IMR-90 (cell line): ENCODE measurements around the gene CMC2. TPM values are rescaled to one million over a fixed set of nuclear protein-coding genes. Genes with fewer than 3 reads are reported as not detected.
A peak's percentile ranks its signal among the peaks of the same experiment; 100 is the strongest.

Experiments
- ATAC-seq: fragments of 200-7000 bp; cut with Tn5 transposase; 2 replicates; pipeline ENCODE4 v1.9.1; 2020; ENCODE audit warnings: low read depth, mild to moderate bottlenecking, moderate library complexity
- BruUV-seq: library from RNA; stranded (reverse); fragments of 400-500 nt; replicated peaks from 2 replicates; lab custom pipeline; 2021; lab: Mats Ljungman, UMichigan
- CTCF ChIA-PET: fragments of 300-600 bp; formaldehyde crosslinking; extraction: SDS; loops from one replicate; lab custom pipeline; 2021; ENCODE audit warnings: antibody characterized with exemption; lab: Yijun Ruan, JAX
- POLR2A ChIA-PET: fragments of 300-600 bp; sonication (Branson Sonifier 250); formaldehyde crosslinking; loops from one replicate; lab custom pipeline; 2022; ENCODE audit warnings: antibody characterized with exemption; ENCODE audit not compliant: unreplicated experiment; lab: Charles Lee
- DNase-seq: peaks from one replicate; pipeline ENCODE4 v3.0.0; 2013
- H2AFZ ChIP-seq: replicated peaks from 2 replicates; pipeline ENCODE3; 2013; ENCODE audit warnings: low read length, mild to moderate bottlenecking; ENCODE audit not compliant: poor library complexity
- H2AK5ac ChIP-seq: 2 replicates; pipeline ENCODE4 v1.6.1; 2013; ENCODE audit warnings: low read depth, low read length, inconsistent platforms
- H2AK9ac ChIP-seq: replicated peaks from 2 replicates; pipeline ENCODE3; 2013; ENCODE audit warnings: mild to moderate bottlenecking, low read depth, low read length, moderate library complexity; ENCODE audit not compliant: poor library complexity
- H2BK120ac ChIP-seq: 2 replicates; pipeline ENCODE4 v1.6.1; 2013; ENCODE audit warnings: low read depth, low read length, inconsistent platforms
- H2BK15ac ChIP-seq: 3 replicates; pipeline ENCODE4 v1.6.1; 2013; ENCODE audit warnings: low read depth, low read length, inconsistent platforms
- H2BK20ac ChIP-seq: 2 replicates; pipeline ENCODE4 v1.6.1; 2013; ENCODE audit warnings: low read depth, mild to moderate bottlenecking, inconsistent platforms, low read length, moderate library complexity
- H2BK5ac ChIP-seq: 2 replicates; pipeline ENCODE4 v1.6.1; 2013; ENCODE audit warnings: mild to moderate bottlenecking, low read depth, low read length, inconsistent platforms; ENCODE audit not compliant: poor library complexity, severe bottlenecking
- H3K14ac ChIP-seq: replicated peaks from 2 replicates; pipeline ENCODE4 v1.6.1; 2013; ENCODE audit warnings: low read depth, low read length, inconsistent platforms
- H3K18ac ChIP-seq: 2 replicates; pipeline ENCODE4 v1.6.1; 2013; ENCODE audit warnings: low read depth, low read length, control low read depth
- H3K23ac ChIP-seq: 2 replicates; pipeline ENCODE4 v1.6.1; 2013; ENCODE audit warnings: low read depth, low read length, inconsistent platforms
- H3K27ac ChIP-seq: 2 replicates; pipeline ENCODE4 v1.5.1; 2013; ENCODE audit warnings: mild to moderate bottlenecking, control low read depth, low read length; ENCODE audit not compliant: insufficient read depth
- H3K27me3 ChIP-seq: 2 replicates; pipeline ENCODE4 v1.6.1; 2013; ENCODE audit warnings: low read length; ENCODE audit not compliant: control insufficient read depth, insufficient read depth
- H3K36me3 ChIP-seq: 2 replicates; pipeline ENCODE4 v1.6.1; 2013; ENCODE audit warnings: low read length, mixed read lengths; ENCODE audit not compliant: control insufficient read depth, insufficient read depth
- H3K4ac ChIP-seq: 2 replicates; pipeline ENCODE4 v1.6.1; 2013; ENCODE audit warnings: low read depth, low read length, inconsistent platforms
- H3K4me1 ChIP-seq: 2 replicates; pipeline ENCODE4 v1.6.1; 2013; ENCODE audit warnings: low read length, mixed read lengths; ENCODE audit not compliant: control insufficient read depth, insufficient read depth
- H3K4me2 ChIP-seq: 2 replicates; pipeline ENCODE4 v1.6.1; 2013; ENCODE audit warnings: low read depth, mild to moderate bottlenecking, control low read depth, low read length, moderate library complexity
- H3K4me3 ChIP-seq: 2 replicates; pipeline ENCODE4 v1.5.1; 2013; ENCODE audit warnings: low read depth, mild to moderate bottlenecking, control low read depth, low read length, moderate library complexity; ENCODE audit not compliant: insufficient read depth
- H3K56ac ChIP-seq: 2 replicates; pipeline ENCODE4 v1.6.1; 2013; ENCODE audit warnings: low read length, inconsistent platforms; ENCODE audit not compliant: insufficient read depth; ENCODE audit errors: extremely low read depth
- H3K79me1 ChIP-seq, 2 experiments: 2 replicates each; pipeline ENCODE4 v1.6.1; 2013; ENCODE audit warnings: low read length in 2 of 2, inconsistent platforms in 1 of 2, low read depth in 1 of 2
- H3K9ac ChIP-seq: 2 replicates; pipeline ENCODE4 v1.6.1; 2013; ENCODE audit warnings: low read depth, low read length, control low read depth
- H3K9me1 ChIP-seq: 2 replicates; pipeline ENCODE4 v1.6.1; 2013; ENCODE audit warnings: low read length, inconsistent platforms; ENCODE audit not compliant: insufficient read depth
- H3K9me3 ChIP-seq: 2 replicates; pipeline ENCODE4 v1.6.1; 2013; ENCODE audit warnings: low read length; ENCODE audit not compliant: control insufficient read depth, insufficient read depth
- H4K20me1 ChIP-seq: 2 replicates; pipeline ENCODE4 v1.6.1; 2013; ENCODE audit warnings: low read length, inconsistent platforms; ENCODE audit not compliant: insufficient read depth
- H4K5ac ChIP-seq: 2 replicates; pipeline ENCODE4 v1.6.1; 2013; ENCODE audit warnings: mild to moderate bottlenecking, low read depth, low read length, control low read depth
- H4K8ac ChIP-seq, 2 experiments: 2 replicates each; pipeline ENCODE4 v1.6.1; 2013; ENCODE audit warnings: low read depth in 2 of 2, low read length in 2 of 2, control low read depth in 1 of 2, inconsistent platforms in 1 of 2
- H4K91ac ChIP-seq: 2 replicates; pipeline ENCODE4 v1.6.1; 2013; ENCODE audit warnings: low read depth, low read length, inconsistent platforms; ENCODE audit not compliant: insufficient read depth
- BHLHE40 ChIP-seq: fragments of 150-350 bp; IDR thresholded peaks from 2 replicates; pipeline ENCODE4 v1.6.1; 2016; ENCODE audit warnings: mild to moderate bottlenecking, low read depth, low read length
- CHD1 ChIP-seq: IDR thresholded peaks from 2 replicates; pipeline ENCODE4 v1.6.1; 2012; ENCODE audit warnings: low read depth, low read length, improper control_type of control experiment
- MXI1 ChIP-seq: IDR thresholded peaks from 2 replicates; pipeline ENCODE4 v1.6.1; 2012; ENCODE audit warnings: low read depth, mild to moderate bottlenecking, low read length, moderate library complexity, borderline replicate concordance
- NFE2L2 ChIP-seq: fragments of 150-350 bp; IDR thresholded peaks from 2 replicates; pipeline ENCODE4 v1.6.1; 2016; ENCODE audit warnings: low read depth, mild to moderate bottlenecking, low read length
- POLR2A ChIP-seq: IDR thresholded peaks from 2 replicates; pipeline ENCODE4 v1.6.1; 2012; ENCODE audit warnings: mild to moderate bottlenecking, low read depth, low read length
- RAD21 ChIP-seq: IDR thresholded peaks from 2 replicates; pipeline ENCODE4 v1.6.1; 2012; ENCODE audit warnings: low read length, improper control_type of control experiment
- RFX5 ChIP-seq: IDR thresholded peaks from 2 replicates; pipeline ENCODE4 v1.8.0; 2012; ENCODE audit warnings: low read depth, mild to moderate bottlenecking, low read length, moderate library complexity
- SMC3 ChIP-seq: fragments of 150-350 bp; IDR thresholded peaks from 2 replicates; pipeline ENCODE4 v1.6.1; 2016; ENCODE audit warnings: low read depth, mild to moderate bottlenecking, antibody characterized with exemption, low read length, moderate library complexity
- WGBS, 2 experiments: methylation state at CpG; one replicate each; pipeline versions ENCODE4 v1.1.5 to v1.1.7; 2013; ENCODE audit warnings: missing lambda C conversion rate in 2 of 2; ENCODE audit not compliant: insufficient read length in 1 of 2; ENCODE audit errors: extremely low coverage in 2 of 2; 5-methylcytosine and 5-hydroxymethylcytosine counted together
- dilution Hi-C: fragments of 300-500 bp; cut with HindIII; formaldehyde crosslinking; loops from one replicate; pipeline ENCODE4 v1.14.3; 2018; ENCODE audit warnings: low sequenced_read_pairs; ENCODE audit not compliant: unreplicated experiment
- in situ Hi-C: fragments of 300-500 bp; cut with MboI; formaldehyde crosslinking; loops from 3 replicates; pipeline ENCODE4 v1.14.3; 2019; ENCODE audit warnings: low sequenced_read_pairs, inconsistent platforms, mixed read lengths
- intact Hi-C: fragments of 100-400 bp; cut with micrococcal nuclease; formaldehyde crosslinking; loops from 2 replicates; pipeline ENCODE4 v1.10.0; 2022
- polyA plus RNA-seq, 3 experiments: library from polyadenylated mRNA; depleted of rRNA; stranded (reverse); fragments of >200 nt; gene quantifications; 2 replicates each; pipeline ENCODE4 v1.2.3, GENCODE V29; 2012; ENCODE audit warnings: low replicate concordance in 1 of 3
- total RNA-seq: library from RNA; depleted of rRNA; stranded (reverse); fragments of >200 nt; gene quantifications from 2 replicates; pipeline ENCODE4 v1.2.3, GENCODE V29; 2012
- TF ChIP-seq, protein P1 (sequence below): fragments of 150-350 bp; IDR thresholded peaks from 2 replicates; pipeline ENCODE4 v1.6.1; 2016; ENCODE audit warnings: low read depth, mild to moderate bottlenecking, low read length, moderate library complexity, borderline replicate concordance

Gene CMC2
- total and polyA plus RNA-seq, 2 of the 4 experiments (the other 2 are of a cell fraction): 57.0 to 104 TPM

DNA sequence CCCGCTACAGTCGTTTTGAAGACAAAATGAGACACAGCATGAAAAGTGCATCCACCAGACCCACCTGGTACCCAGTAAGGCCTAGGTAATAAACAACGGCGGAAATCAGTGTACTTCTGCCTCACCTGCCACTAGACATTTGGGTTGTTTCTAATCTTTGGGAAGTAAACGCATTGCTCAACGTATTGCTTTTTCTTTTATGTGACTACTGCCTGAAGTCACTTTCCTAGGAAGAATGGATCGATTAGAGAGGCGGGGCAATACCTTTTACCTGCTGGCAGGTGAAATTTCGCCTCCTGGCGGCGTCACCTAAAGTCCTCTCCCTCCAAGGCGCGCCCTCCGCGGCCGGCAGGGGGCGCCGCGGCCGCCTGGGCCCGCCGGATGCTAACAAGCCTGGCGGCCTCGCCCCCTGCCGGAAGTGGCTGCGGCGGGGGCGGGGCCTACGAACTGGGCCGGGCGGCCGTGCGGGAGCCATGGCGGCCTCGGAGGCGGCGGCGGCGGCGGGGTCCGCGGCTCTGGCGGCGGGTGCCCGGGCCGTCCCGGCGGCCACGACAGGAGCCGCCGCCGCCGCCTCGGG lies 28.8 kb upstream of the CMC2 start, which contains the start of gene ATMIN (continued):
- TF ChIP-seq SMC3: peak; percentile 85
- no peak for TF ChIP-seq RFX5
- TF ChIP-seq RAD21: peak; percentile 69

DNA sequence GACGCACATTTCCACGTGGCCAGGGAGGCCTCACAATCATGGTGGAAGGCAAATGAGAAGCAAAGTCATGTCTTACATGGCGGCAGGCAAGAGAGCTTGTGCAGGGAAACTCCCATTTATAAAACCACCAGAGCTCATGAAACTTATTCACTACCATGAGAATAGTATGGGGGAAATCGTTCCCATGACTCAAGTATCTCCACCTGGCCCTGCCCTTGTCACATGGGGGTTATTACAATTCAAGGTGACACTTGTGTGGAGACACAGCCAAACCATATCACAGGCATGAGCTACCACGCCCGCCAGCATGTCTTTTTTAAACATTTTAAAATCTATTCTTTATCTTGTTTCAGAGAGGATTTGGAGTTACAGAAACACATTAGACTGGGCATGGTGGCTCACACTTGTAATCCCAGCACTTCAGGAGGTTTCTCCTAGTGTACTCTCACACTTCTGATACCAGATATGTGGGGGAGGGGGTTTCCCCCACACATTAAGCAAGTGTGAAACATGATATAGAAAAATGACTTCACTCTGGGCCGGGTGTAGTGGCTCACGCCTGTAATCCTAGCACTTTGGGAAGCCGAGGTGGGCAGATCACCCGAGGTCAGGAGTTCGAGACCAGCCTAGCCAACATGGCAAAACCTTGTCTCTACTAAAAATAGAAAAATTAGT lies 23.4 kb upstream of the CMC2 start:
- H4K20me1 ChIP-seq: no peaks in the 10 kb centered on the region
- H2BK5ac ChIP-seq: no peak overlapping the region
- no peak overlapping the region for H2BK120ac ChIP-seq
- in situ Hi-C loops (loop anchor here (25.0 kb wide), 1 partner anchor 707 kb away; no protein-coding TSS in a partner anchor), dilution Hi-C loops (no loop called here), intact Hi-C loops (no loop called here)
- no peak overlapping the region for H3K4me3 ChIP-seq
- no peak overlapping the region for H3K18ac ChIP-seq
- no peak overlapping the region for H3K4me2 ChIP-seq
- no peak overlapping the region for H3K14ac ChIP-seq
- H2AK9ac ChIP-seq: no peak overlapping the region
- H3K56ac ChIP-seq: no peak overlapping the region
- no peak overlapping the region for H3K23ac ChIP-seq
- no peak overlapping the region for H3K4ac ChIP-seq
- BruUV-seq: no TSS peak
- no peak overlapping the region for H2BK20ac ChIP-seq
- H3K9me3 ChIP-seq: no peaks in the 10 kb centered on the region
- no CpG with 5 or more reads among the region's 11 CpGs for whole genome bisulfite sequencing, 2 experiments
- no peak overlapping the region for H3K27ac ChIP-seq
- ChIA-PET CTCF (no interaction called here), POLR2A (no interaction called here)
- no peak overlapping the region for H2BK15ac ChIP-seq
- H3K36me3 ChIP-seq: peaks cover 3% of the 10 kb centered on the region; the same call in 1 of the 2 replicates
- H2AK5ac ChIP-seq: no peak overlapping the region
- no peak overlapping the region for H2AFZ ChIP-seq
- H3K79me1 ChIP-seq: no peaks in the 10 kb centered on the region
- H4K8ac ChIP-seq: no peak overlapping the region
- DNase-seq: no peak
- H3K27me3 ChIP-seq: no peaks in the 10 kb centered on the region
- H4K5ac ChIP-seq: no peak overlapping the region
- ATAC-seq: no peak
- H3K4me1 ChIP-seq: no peaks in the 10 kb centered on the region
- no peak overlapping the region for H3K9ac ChIP-seq
- no peak overlapping the region for H4K91ac ChIP-seq
- H3K9me1 ChIP-seq: no peaks in the 10 kb centered on the region
- TF ChIP-seq, protein P1, sequence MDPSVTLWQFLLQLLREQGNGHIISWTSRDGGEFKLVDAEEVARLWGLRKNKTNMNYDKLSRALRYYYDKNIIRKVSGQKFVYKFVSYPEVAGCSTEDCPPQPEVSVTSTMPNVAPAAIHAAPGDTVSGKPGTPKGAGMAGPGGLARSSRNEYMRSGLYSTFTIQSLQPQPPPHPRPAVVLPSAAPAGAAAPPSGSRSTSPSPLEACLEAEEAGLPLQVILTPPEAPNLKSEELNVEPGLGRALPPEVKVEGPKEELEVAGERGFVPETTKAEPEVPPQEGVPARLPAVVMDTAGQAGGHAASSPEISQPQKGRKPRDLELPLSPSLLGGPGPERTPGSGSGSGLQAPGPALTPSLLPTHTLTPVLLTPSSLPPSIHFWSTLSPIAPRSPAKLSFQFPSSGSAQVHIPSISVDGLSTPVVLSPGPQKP: no peak
- TF ChIP-seq RFX5 (no peak), CHD1 (no peak), RAD21 (no peak), POLR2A (no peak), MXI1 (no peak), BHLHE40 (no peak), NFE2L2 (no peak)
